ENCODE results near the gene RUFY3. TPM values are rescaled to one million over a fixed set of nuclear protein-coding genes. Genes with fewer than 3 reads are reported as not detected.
"Not testable (repeated sequence)": the region's sequence is repeated elsewhere in the genome, so short reads cannot be mapped to it uniquely, and the experiment has no call there.

Gene RUFY3
- polyA plus RNA-seq, 1 donor from 2014 or later: 16.8 TPM

GRCh38 chr4:70700712-70701111 lies 21.1 kb upstream of the RUFY3 start:
- Mint-ChIP-seq H3K27me3 (no peaks in the 10 kb centered on the region), H3K4me1 (peaks cover 11 to 16% (median 15%) of the 10 kb centered on the region in 3 donors), H3K9me3 (no peaks in the 10 kb centered on the region), H3K4me3 (no peak overlapping the region), H3K36me3 (no peaks in the 10 kb centered on the region), H3K27ac (peak overlapping the region in 1 of 3 donors; percentile 67)

DNA sequence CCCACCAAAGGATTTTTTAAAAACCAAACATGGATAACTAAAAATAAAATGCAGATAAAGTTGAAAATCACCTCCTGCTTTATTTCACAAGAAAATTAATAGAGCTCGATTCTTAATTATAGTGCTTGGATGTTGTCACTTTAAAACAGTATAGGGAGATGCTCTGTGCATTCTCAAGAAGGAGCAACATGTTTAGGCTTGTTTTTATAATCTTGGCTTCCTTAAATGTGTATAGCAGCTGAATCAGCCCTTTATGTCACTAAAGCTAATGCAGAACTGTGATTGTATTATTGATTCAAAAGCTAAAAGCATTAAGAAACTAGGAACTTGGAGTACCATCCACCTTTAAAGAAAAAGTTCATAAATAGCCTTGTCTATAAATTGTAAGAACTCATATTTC lies 20.5 kb upstream of the RUFY3 start:
- Mint-ChIP-seq H3K4me3 (no peak overlapping the region), H3K36me3 (no peaks in the 10 kb centered on the region), H3K27ac (no peak overlapping the region), H3K4me1 (peaks cover 17 to 22% (median 21%) of the 10 kb centered on the region in 3 donors), H3K9me3 (no peaks in the 10 kb centered on the region), H3K27me3 (no peaks in the 10 kb centered on the region)

DNA sequence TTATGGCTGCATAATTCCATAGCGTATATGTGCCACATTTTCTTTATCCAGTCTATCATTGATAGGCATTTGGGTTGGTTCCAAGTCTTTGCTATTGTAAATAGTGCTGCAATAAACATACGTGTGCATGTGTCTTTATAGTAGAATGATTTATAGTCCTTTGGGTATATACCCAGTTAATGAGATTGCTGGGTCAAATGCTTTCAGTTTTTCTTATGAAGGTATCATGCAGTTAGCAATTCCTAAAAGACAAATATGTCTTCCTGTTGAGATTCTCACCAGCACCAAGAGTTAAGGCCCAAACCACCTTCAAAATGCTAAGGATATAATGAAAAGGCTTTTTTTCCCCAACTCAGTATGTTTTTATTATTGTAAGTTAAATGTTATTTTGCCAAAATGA lies 19.2 kb upstream of the RUFY3 start:
- H3K4me1 Mint-ChIP-seq: peaks cover 21 to 26% (median 22%) of the 10 kb centered on the region in 3 donors
- H3K27me3 Mint-ChIP-seq, H3K36me3 Mint-ChIP-seq, H3K9me3 Mint-ChIP-seq: not testable (repeated sequence)
- peak overlapping the region in 1 of 4 donors; percentile 11 for H3K4me3 Mint-ChIP-seq
- peak overlapping the region in 1 of 3 donors; percentile 74 for H3K27ac Mint-ChIP-seq

GRCh38 chr4:70703619-70704214 lies 18.0 kb upstream of the RUFY3 start:
- Mint-ChIP-seq H3K4me1 (peaks cover 20 to 26% (median 22%) of the 10 kb centered on the region in 3 donors), H3K4me3 (peak overlapping the region; percentile 93 to 97 (median 96)), H3K36me3 (no peaks in the 10 kb centered on the region), H3K9me3 (no peaks in the 10 kb centered on the region), H3K27me3 (no peaks in the 10 kb centered on the region), H3K27ac (peak overlapping the region; percentile 86 to 91 (median 87))

- H3K9me3 Mint-ChIP-seq: no peaks in the 10 kb centered on the region
- H3K4me3 Mint-ChIP-seq: peak overlapping the region; percentile 93 to 97 (median 96)
- H3K27ac Mint-ChIP-seq: peak overlapping the region; percentile 86 to 91 (median 87)
- no peaks in the 10 kb centered on the region for H3K36me3 Mint-ChIP-seq
- no peaks in the 10 kb centered on the region for H3K27me3 Mint-ChIP-seq
- H3K4me1 Mint-ChIP-seq: peaks cover 24 to 29% (median 26%) of the 10 kb centered on the region in 3 donors
Measured at GRCh38 chr4:70704215-70704930, 17.4 kb upstream of the RUFY3 start.

GRCh38 chr4:70704931-70705182 lies 16.9 kb upstream of the RUFY3 start:
- Mint-ChIP-seq H3K27me3 (no peaks in the 10 kb centered on the region), H3K27ac (no peak overlapping the region), H3K4me3 (peak overlapping the region in 3 of 4 donors; percentile 93 to 97 (median 97)), H3K4me1 (peaks cover 25 to 34% (median 31%) of the 10 kb centered on the region in 3 donors), H3K9me3 (no peaks in the 10 kb centered on the region), H3K36me3 (no peaks in the 10 kb centered on the region)

- H3K4me3 Mint-ChIP-seq: peak overlapping the region; percentile 86 to 98 (median 98)
- H3K27me3 Mint-ChIP-seq: no peaks in the 10 kb centered on the region
- no peaks in the 10 kb centered on the region for H3K9me3 Mint-ChIP-seq
- peak overlapping the region; percentile 87 to 97 (median 91) for H3K27ac Mint-ChIP-seq
- H3K4me1 Mint-ChIP-seq: peaks cover 26 to 37% (median 32%) of the 10 kb centered on the region in 3 donors
- H3K36me3 Mint-ChIP-seq: no peaks in the 10 kb centered on the region
Measured at GRCh38 chr4:70705183-70706043, 16.4 kb upstream of the RUFY3 start.

GRCh38 chr4:70706044-70706461 lies 15.7 kb upstream of the RUFY3 start:
- Mint-ChIP-seq H3K4me1 (peaks cover 26 to 37% (median 32%) of the 10 kb centered on the region in 3 donors), H3K4me3 (peak overlapping the region; percentile 86 to 98 (median 98)), H3K36me3 (no peaks in the 10 kb centered on the region), H3K9me3 (no peaks in the 10 kb centered on the region), H3K27ac (peak overlapping the region; percentile 87 to 97 (median 91)), H3K27me3 (no peaks in the 10 kb centered on the region)

- H3K27ac Mint-ChIP-seq: peak overlapping the region; percentile 87 to 97 (median 91)
Measured at GRCh38 chr4:70706516-70706915, 15.2 kb upstream of the RUFY3 start.

DNA sequence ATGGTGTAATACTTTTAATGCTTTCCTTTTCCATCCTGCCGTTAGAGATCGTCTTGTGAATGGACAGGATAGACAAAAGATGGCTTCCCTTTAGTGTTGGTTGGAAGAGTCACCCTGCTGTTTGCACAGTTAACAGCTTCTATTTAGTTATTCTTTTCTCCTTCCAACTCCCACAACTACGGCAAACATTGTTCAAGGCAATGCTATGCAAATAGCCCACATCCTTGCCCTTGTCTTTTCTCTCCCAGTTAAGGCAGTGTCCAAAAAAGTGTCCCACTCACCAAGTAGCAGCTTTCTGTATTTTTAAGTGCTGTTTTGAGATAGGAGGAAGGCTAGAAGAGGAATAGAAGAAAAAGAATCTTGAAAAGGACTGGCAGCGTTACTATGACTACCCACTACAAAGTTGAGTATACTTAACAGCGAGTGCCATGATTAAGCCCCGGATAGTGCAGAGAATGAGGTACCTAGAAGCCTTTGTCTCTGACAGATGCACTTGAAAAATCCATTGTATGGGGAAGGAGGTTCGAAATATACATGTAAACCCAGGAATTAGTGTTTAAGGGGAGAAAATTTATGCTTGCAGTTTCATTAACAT lies 12.1 kb upstream of the RUFY3 start:
- H3K9me3 Mint-ChIP-seq: no peaks in the 10 kb centered on the region
- H3K36me3 Mint-ChIP-seq: peaks cover 6% of the 10 kb centered on the region
- H3K27me3 Mint-ChIP-seq: no peaks in the 10 kb centered on the region
- peak overlapping the region in 2 of 3 donors; percentile 59 to 71 for H3K27ac Mint-ChIP-seq
- peaks cover 49 to 55% (median 50%) of the 10 kb centered on the region in 3 donors for H3K4me1 Mint-ChIP-seq
- peak overlapping the region in 2 of 4 donors; percentile 41 to 44 for H3K4me3 Mint-ChIP-seq

More at GRCh38 chr4:70706516-70706915, 15.2 kb upstream of the RUFY3 start:
- no peaks in the 10 kb centered on the region for H3K36me3 Mint-ChIP-seq
- no peaks in the 10 kb centered on the region for H3K27me3 Mint-ChIP-seq
- no peaks in the 10 kb centered on the region for H3K9me3 Mint-ChIP-seq
- H3K4me3 Mint-ChIP-seq: peak overlapping the region; percentile 86 to 98 (median 98)
- peaks cover 28 to 41% (median 34%) of the 10 kb centered on the region in 3 donors for H3K4me1 Mint-ChIP-seq

GRCh38 chr4:70711599-70711998 lies 10.2 kb upstream of the RUFY3 start:
- Mint-ChIP-seq H3K27ac (peak overlapping the region; percentile 36 to 78 (median 40)), H3K27me3 (no peaks in the 10 kb centered on the region), H3K36me3 (peaks cover 6% of the 10 kb centered on the region), H3K4me1 (peaks cover 48 to 52% (median 52%) of the 10 kb centered on the region in 3 donors), H3K9me3 (no peaks in the 10 kb centered on the region), H3K4me3 (peak overlapping the region in 3 of 4 donors; percentile 35 to 77 (median 75))

DNA sequence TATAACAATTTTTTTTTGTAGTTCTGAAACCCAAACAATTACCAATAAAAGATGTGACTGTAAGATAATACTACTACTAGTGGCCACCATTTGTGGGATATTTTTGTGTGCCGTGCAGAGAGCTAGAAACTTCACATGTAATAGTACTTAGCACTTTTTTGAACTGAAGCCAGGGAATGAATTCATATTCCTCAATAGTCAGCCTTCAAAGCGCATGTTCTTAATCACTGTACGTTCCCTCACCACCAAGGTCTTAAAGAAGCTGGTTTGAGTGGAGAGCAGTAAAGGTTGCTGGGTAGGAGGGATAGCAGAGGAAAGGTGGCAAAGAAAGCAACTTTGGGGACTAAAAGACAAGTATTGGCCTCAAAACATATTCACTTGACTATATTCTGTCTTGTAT lies 9.6 kb upstream of the RUFY3 start:
- Mint-ChIP-seq H3K9me3 (no peaks in the 10 kb centered on the region), H3K4me1 (peaks cover 48 to 54% (median 52%) of the 10 kb centered on the region in 3 donors), H3K4me3 (peak overlapping the region in 3 of 4 donors; percentile 19 to 77 (median 75))

GRCh38 chr4:70712604-70713452 lies 8.9 kb upstream of the RUFY3 start:
- Mint-ChIP-seq H3K27me3 (no peaks in the 10 kb centered on the region), H3K4me1 (peaks cover 53 to 58% (median 55%) of the 10 kb centered on the region in 3 donors), H3K9me3 (no peaks in the 10 kb centered on the region), H3K4me3 (peak overlapping the region; percentile 67 to 90 (median 76)), H3K27ac (peak overlapping the region; percentile 60 to 96 (median 78)), H3K36me3 (peaks cover 6% of the 10 kb centered on the region)

More for the DNA sequence above, 9.6 kb upstream of the RUFY3 start:
- Mint-ChIP-seq H3K27me3 (no peaks in the 10 kb centered on the region), H3K27ac (peak overlapping the region; percentile 40 to 78 (median 46)), H3K36me3 (peaks cover 6% of the 10 kb centered on the region)
